ENCODE measurements around the gene MACROD2. TPM values are rescaled to one million over a fixed set of nuclear protein-coding genes. Genes with fewer than 3 reads are reported as not detected.

Gene MACROD2
- total RNA-seq, 4 donors from 2014 or later = 2.1 to 28.1 (median 12.6) TPM

- Histone ChIP-seq H3K4me3 (no peak overlapping the region), H3K27me3 (no peaks in the 10 kb centered on the region), H3K36me3 (no peaks in the 10 kb centered on the region), H3K4me1 (peaks cover 0 to 2% of the 10 kb centered on the region in 2 donors), H3K27ac (peak overlapping the region; percentile 3 to 76), H3K9me3 (no peaks in the 10 kb centered on the region)
- intact Hi-C loops (cut with DNase I; ENCODE audit: low total_unique reads) = no loop called here
- TF ChIP-seq CTCF (IDR thresholded peaks at IDR 0.05) (no peak), POLR2A (IDR thresholded peaks at IDR 0.05) (no peak)
- DNase-seq = no peak
These were observed 1051.7 kb downstream of the MACROD2 start for GRCh38 chr20:15047042-15047441.

GRCh38 chr20:15047601-15048000, 1052.3 kb downstream of the MACROD2 start:
- peak overlapping the region in 1 of 2 donors; percentile 76 for H3K27ac ChIP-seq
- no peak for DNase-seq

DNA sequence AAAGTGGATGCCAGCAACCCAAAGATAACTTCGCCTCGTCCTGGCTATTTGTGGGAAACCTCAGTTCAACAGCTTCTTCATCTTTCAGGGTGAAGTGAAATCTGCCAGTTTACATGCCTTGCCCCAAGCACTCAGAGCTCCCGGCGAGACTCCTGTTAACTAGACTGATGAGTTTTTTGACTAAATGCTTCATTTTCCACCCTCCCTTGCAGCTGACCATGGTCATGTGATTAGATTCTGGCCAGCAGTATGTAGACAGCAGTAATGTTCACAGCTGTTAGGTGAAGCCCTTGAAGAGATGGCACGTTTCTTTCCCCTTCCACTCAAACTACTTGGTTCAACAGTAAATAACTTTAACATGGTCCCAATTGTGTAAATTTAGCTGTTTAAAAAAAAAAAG, 1060.9 kb downstream of the MACROD2 start:
- Histone ChIP-seq H3K27me3 (no peaks in the 10 kb centered on the region), H3K4me1 (no peaks in the 10 kb centered on the region), H3K4me3 (no peak overlapping the region), H3K36me3 (no peaks in the 10 kb centered on the region), H3K27ac (no peak overlapping the region), H3K9me3 (no peaks in the 10 kb centered on the region)
- no peak for TF ChIP-seq POLR2A (IDR thresholded peaks at IDR 0.05)
- TF ChIP-seq CTCF (IDR thresholded peaks at IDR 0.05) = no peak
- intact Hi-C loops (cut with DNase I; ENCODE audit: low total_unique reads) = no loop called here
- DNase-seq = peak in 1 of 2 donors; percentile 27

More at GRCh38 chr20:15047601-15048000, 1052.3 kb downstream of the MACROD2 start:
- Histone ChIP-seq H3K9me3 (no peaks in the 10 kb centered on the region), H3K4me1 (peaks cover 0 to 2% of the 10 kb centered on the region in 2 donors), H3K27me3 (no peaks in the 10 kb centered on the region), H3K36me3 (no peaks in the 10 kb centered on the region), H3K4me3 (no peak overlapping the region)
- intact Hi-C loops (cut with DNase I; ENCODE audit: low total_unique reads) = no loop called here
- TF ChIP-seq CTCF (IDR thresholded peaks at IDR 0.05) (no peak), POLR2A (IDR thresholded peaks at IDR 0.05) (no peak)

- no peak for DNase-seq
- intact Hi-C loops (cut with DNase I; ENCODE audit: low total_unique reads) = no loop called here
These were observed 1063.5 kb downstream of the MACROD2 start for GRCh38 chr20:15058841-15059240.

DNA sequence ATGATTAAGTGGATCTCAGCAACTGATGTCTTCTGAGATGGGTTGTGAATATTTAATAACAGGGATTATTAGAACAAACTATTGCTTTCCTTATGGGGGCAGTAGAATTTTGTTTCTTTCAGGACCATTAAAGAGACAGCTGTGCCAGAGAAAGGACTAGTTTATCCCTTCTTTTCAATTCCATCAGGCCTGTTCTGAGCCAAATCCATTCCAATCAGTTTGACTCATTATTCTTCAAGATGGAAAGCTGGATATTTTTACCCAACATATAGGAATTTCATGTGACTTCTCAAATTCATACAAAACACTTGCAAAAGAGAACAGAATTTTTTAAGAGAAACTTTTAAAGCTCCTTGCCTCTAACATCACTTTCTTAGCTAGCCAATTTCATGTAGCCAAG, 1064.1 kb downstream of the MACROD2 start:
- Histone ChIP-seq H3K4me3 (no peak overlapping the region), H3K27ac (no peak overlapping the region), H3K4me1 (no peaks in the 10 kb centered on the region), H3K27me3 (no peaks in the 10 kb centered on the region), H3K36me3 (no peaks in the 10 kb centered on the region), H3K9me3 (no peaks in the 10 kb centered on the region)
- DNase-seq = no peak
- TF ChIP-seq POLR2A (IDR thresholded peaks at IDR 0.05) = no peak
- TF ChIP-seq CTCF (IDR thresholded peaks at IDR 0.05) = no peak
- intact Hi-C loops (cut with DNase I; ENCODE audit: low total_unique reads) = no loop called here

More at GRCh38 chr20:15058841-15059240, 1063.5 kb downstream of the MACROD2 start:
- TF ChIP-seq CTCF (IDR thresholded peaks at IDR 0.05) (no peak), POLR2A (IDR thresholded peaks at IDR 0.05) (no peak)
- Histone ChIP-seq H3K36me3 (no peaks in the 10 kb centered on the region), H3K4me1 (no peaks in the 10 kb centered on the region), H3K27ac (no peak overlapping the region), H3K27me3 (no peaks in the 10 kb centered on the region), H3K9me3 (no peaks in the 10 kb centered on the region), H3K4me3 (no peak overlapping the region)

Data from uterus (tissue), 4 donors.